OCI-LY7 (cell line): ENCODE data around the gene PHACTR3.

Experiments
- CTCF ChIP-seq: fragments of 200-600 bp; sonication (generic); conservative IDR thresholded peaks from 2 replicates; pipeline ENCODE4 v1.5.1; 2014; ENCODE audit warnings: mild to moderate bottlenecking, antibody characterized with exemption, low read length, moderate library complexity, mixed read lengths
- EZH2phosphoT487 ChIP-seq: fragments of 200-600 bp; sonication (generic); IDR thresholded peaks from 2 replicates; pipeline ENCODE4 v1.6.1; 2018; ENCODE audit warnings: low read depth, borderline replicate concordance, mild to moderate bottlenecking, mixed run types, antibody characterized with exemption, low read length, moderate library complexity, mixed read lengths

DNA sequence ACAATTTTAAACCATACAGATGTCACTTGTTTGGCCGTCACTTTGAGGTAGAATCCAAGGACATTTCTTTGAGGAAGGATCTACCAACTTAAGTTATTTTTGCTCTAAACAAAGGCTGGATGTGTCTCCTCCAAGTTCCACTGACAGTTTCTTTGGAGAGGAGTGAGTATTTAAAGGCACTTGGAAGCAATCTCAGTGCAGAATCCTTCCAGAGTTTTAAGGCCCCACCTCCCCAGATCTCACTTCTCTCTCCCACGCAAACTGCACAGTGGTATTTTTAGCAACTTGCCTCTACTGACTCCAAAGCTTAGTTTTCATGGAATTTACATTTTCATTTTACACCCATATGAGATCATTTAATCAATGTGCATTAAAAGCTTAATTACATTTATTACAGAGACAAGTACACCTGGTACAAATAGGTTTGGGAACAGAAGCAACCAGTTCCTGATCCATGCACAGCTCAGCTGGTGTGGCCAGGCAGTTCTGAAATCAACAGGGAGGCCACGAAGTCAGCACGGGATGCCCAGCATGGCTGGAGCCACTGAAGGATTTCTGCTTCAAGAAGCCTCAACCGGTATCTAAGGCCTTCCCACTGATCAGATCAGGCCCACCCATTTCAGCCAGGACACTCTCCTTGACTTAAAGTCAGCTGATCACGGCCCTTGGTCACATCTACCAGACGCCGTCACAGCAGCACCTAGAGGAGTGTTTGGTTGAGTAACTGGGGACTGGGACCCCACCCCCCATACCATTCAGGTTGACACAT lies 219.3 kb downstream of the PHACTR3 start:
- no peak for TF ChIP-seq CTCF
- no peak for TF ChIP-seq EZH2phosphoT487
